Measurements from ENCODE around the gene MS4A3. TPM values are rescaled to one million over a fixed set of nuclear protein-coding genes. Genes with fewer than 3 reads are reported as not detected.

MS4A3 gene
- total RNA-seq, 1 experiment from 2014 or later, result not detected

DNA sequence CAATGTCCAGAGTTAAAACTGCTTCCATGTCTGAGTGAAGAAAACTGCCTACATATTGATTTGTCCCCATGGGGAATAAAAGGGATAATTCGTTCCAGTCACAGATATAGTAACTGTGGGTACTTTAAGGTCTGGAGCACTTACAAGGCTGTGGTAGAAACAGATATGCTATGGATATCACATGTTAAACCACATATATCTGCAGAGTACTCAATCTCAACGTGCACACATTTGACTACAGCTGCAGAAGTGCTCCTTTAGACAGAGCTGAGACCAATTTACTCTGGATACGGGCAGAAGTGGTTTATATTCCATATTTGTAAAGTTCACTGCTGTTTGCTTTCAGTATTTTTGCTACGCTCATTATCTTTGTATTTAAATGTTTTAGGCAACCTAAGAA is 22.3 kb downstream of the MS4A3 start:
- Histone ChIP-seq H3K9ac (ENCODE audit: extremely low read depth, insufficient read length, low read length) (no peak overlapping the region), H2BK12ac (ENCODE audit: insufficient read length, low read depth, low read length) (no peak overlapping the region)
- WGBS (ENCODE audit: extremely low coverage, insufficient read length, low lambda C conversion rate), result no CpG with 5 or more reads among the region's 4 CpGs

More for the DNA sequence above, 22.3 kb downstream of the MS4A3 start:
- Histone ChIP-seq H4K8ac (replicated peaks; ENCODE audit: insufficient read length, low read depth, low read length) (no peak overlapping the region), H3K4me1 (ENCODE audit: insufficient read depth, low read length) (no peaks in the 10 kb centered on the region; the same call in 1 of the 2 replicates), H3K18ac (ENCODE audit: insufficient read length, low read depth, low read length) (no peak overlapping the region), H4K5ac (ENCODE audit: insufficient read length, low read depth, low read length) (no peak overlapping the region), H3K79me1 (ENCODE audit: insufficient read depth, low read depth, low read length, poor library complexity, severe bottlenecking) (no peaks in the 10 kb centered on the region), H3K79me2 (ENCODE audit: insufficient read depth, low read length) (no peaks in the 10 kb centered on the region), H3K23me2 (ENCODE audit: insufficient read length, low read depth, low read length, poor library complexity, severe bottlenecking) (no peaks in the 10 kb centered on the region), H3K27ac (ENCODE audit: insufficient read length, low read depth, low read length) (no peak overlapping the region), H3K14ac (ENCODE audit: insufficient read depth, low read length) (no peak overlapping the region), H3K23ac (ENCODE audit: insufficient read length, low read depth, low read length) (no peak overlapping the region), H2AK5ac (ENCODE audit: insufficient read length, low read length) (no peak overlapping the region), H3K27me3 (ENCODE audit: insufficient read depth, low read length) (no peaks in the 10 kb centered on the region), H2BK120ac (ENCODE audit: low read depth, low read length, poor library complexity, severe bottlenecking) (no peak overlapping the region), H4K20me1 (ENCODE audit: control insufficient read depth, insufficient read depth, insufficient read length) (no peaks in the 10 kb centered on the region), H3T11ph (ENCODE audit: low read length) (no peak overlapping the region), H3K4ac (ENCODE audit: low read depth, low read length) (no peak overlapping the region), H4K91ac (ENCODE audit: insufficient read length, low read depth, low read length) (no peak overlapping the region), H2BK20ac (ENCODE audit: low read depth, low read length, poor library complexity, severe bottlenecking) (no peak overlapping the region), H3K4me2 (ENCODE audit: insufficient read depth, insufficient read length, low read length) (no peak overlapping the region), H2AFZ (ENCODE audit: low read length) (no peak overlapping the region), H3K56ac (ENCODE audit: insufficient read length, low read depth, low read length) (no peak overlapping the region), H3K9me3 (ENCODE audit: control insufficient read depth, low read depth, low read length) (no peaks in the 10 kb centered on the region), H2BK15ac (ENCODE audit: low read depth, low read length) (no peak overlapping the region), H2BK5ac (ENCODE audit: insufficient read length, low read length) (no peak overlapping the region)
- Mint-ChIP-seq H3K27ac (no peak overlapping the region), H3K4me1 (peaks cover 2 to 5% of the 10 kb centered on the region in 2 experiments; a peak in 3 of 4 replicates), H3K9me3 (peaks cover 10% of the 10 kb centered on the region in 2 experiments), H3K4me3 (no peak overlapping the region), H3K36me3 (ENCODE audit: insufficient read depth in 1 of 3, low read depth in 3 of 3) (peaks cover 3 to 6% (median 3%) of the 10 kb centered on the region in 3 experiments; a peak in 4 of 7 replicates), H3K27me3 (ENCODE audit: low read depth) (peaks cover 2% of the 10 kb centered on the region; the same call in 1 of the 2 replicates)
- no peak for DNase-seq
- TF ChIP-seq, protein P1, sequence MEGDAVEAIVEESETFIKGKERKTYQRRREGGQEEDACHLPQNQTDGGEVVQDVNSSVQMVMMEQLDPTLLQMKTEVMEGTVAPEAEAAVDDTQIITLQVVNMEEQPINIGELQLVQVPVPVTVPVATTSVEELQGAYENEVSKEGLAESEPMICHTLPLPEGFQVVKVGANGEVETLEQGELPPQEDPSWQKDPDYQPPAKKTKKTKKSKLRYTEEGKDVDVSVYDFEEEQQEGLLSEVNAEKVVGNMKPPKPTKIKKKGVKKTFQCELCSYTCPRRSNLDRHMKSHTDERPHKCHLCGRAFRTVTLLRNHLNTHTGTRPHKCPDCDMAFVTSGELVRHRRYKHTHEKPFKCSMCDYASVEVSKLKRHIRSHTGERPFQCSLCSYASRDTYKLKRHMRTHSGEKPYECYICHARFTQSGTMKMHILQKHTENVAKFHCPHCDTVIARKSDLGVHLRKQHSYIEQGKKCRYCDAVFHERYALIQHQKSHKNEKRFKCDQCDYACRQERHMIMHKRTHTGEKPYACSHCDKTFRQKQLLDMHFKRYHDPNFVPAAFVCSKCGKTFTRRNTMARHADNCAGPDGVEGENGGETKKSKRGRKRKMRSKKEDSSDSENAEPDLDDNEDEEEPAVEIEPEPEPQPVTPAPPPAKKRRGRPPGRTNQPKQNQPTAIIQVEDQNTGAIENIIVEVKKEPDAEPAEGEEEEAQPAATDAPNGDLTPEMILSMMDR (conservative IDR thresholded peaks at IDR 0.05), result no peak

Measured in H9 (cell line).